Natural killer cell (primary cell): ENCODE measurements around the gene CLEC18B. TPM values are rescaled to one million over a fixed set of nuclear protein-coding genes. Genes with fewer than 3 reads are reported as not detected.
A peak's percentile ranks its signal among the peaks of the same experiment; 100 is the strongest.

Source experiments
- ATAC-seq, 3 donors: fragments of 150-1000 bp in 2 of 3; fragments of 200-7000 bp in 1 of 3; cut with Tn5 transposase; 1 replicate in 1 of 3; 2 replicates in 2 of 3; pipeline ENCODE4 v1.10.0; 2021; ENCODE audit warnings: mild to moderate bottlenecking in 2 of 3, moderate library complexity in 2 of 3
- DNase-seq, 2 donors: peaks; one replicate each; pipeline versions ENCODE4 v3.0.0 to v3.0.0-alpha.2; 2013 to 2021; ENCODE audit warnings: mixed read lengths in 1 of 2
- H3K27ac ChIP-seq: one replicate; pipeline ENCODE4 v1.5.1; 2013; ENCODE audit warnings: mild to moderate bottlenecking, low read length
- H3K27me3 ChIP-seq: one replicate; pipeline ENCODE4 v1.6.1; 2013; ENCODE audit warnings: low read length; ENCODE audit not compliant: control insufficient read depth, insufficient read depth
- H3K36me3 ChIP-seq: one replicate; pipeline ENCODE4 v1.6.1; 2013; ENCODE audit warnings: low read length; ENCODE audit not compliant: control insufficient read depth, insufficient read depth
- H3K4me1 ChIP-seq: one replicate; pipeline ENCODE4 v1.6.1; 2013; ENCODE audit warnings: low read length; ENCODE audit not compliant: control insufficient read depth, insufficient read depth
- H3K4me3 ChIP-seq: one replicate; pipeline ENCODE4 v1.5.1; 2013; ENCODE audit warnings: low read length
- H3K9me3 ChIP-seq: one replicate; pipeline ENCODE4 v1.6.1; 2013; ENCODE audit warnings: low read length; ENCODE audit not compliant: control insufficient read depth, insufficient read depth
- H3K27ac Mint-ChIP-seq, 2 donors: one replicate each; pipeline ENCODE4 v1.8.0; 2022; ENCODE audit warnings: mild to moderate bottlenecking in 2 of 2, mixed read lengths in 2 of 2, moderate library complexity in 1 of 2
- H3K27me3 Mint-ChIP-seq, 2 donors: one replicate each; pipeline ENCODE4 v1.8.0; 2022; ENCODE audit warnings: low read depth in 2 of 2, mixed read lengths in 2 of 2
- H3K36me3 Mint-ChIP-seq: one replicate; pipeline ENCODE4 v1.8.0; 2022; ENCODE audit warnings: mixed read lengths
- H3K4me1 Mint-ChIP-seq, 2 donors: one replicate each; pipeline ENCODE4 v1.8.0; 2022; ENCODE audit warnings: mixed read lengths in 2 of 2
- H3K4me3 Mint-ChIP-seq: one replicate; pipeline ENCODE4 v1.8.0; 2022; ENCODE audit warnings: mild to moderate bottlenecking, moderate library complexity, mixed read lengths
- H3K9me3 Mint-ChIP-seq, 2 donors: one replicate each; pipeline ENCODE4 v1.8.0; 2022; ENCODE audit warnings: mixed read lengths in 2 of 2
- CTCF ChIP-seq: fragments of 200-600 bp; IDR thresholded peaks from one replicate; pipeline ENCODE4 v1.8.0; 2022; ENCODE audit warnings: antibody characterized with exemption
- WGBS: methylation state at CpG from one replicate; pipeline ENCODE4 v1.1.7; 2013; ENCODE audit warnings: missing lambda C conversion rate; ENCODE audit not compliant: insufficient coverage; 5-methylcytosine and 5-hydroxymethylcytosine counted together
- intact Hi-C: fragments of 100-400 bp; cut with micrococcal nuclease; formaldehyde crosslinking; loops from one replicate; pipeline ENCODE4 v1.14.2; 2022
- total RNA-seq, 4 donors: library from RNA; stranded (reverse); fragments of 120-200 nt in 1 of 4; gene quantifications; one replicate each; pipeline versions ENCODE4 v1.2.3 to v1.2.4, GENCODE V29; 2013 to 2022

The CLEC18B gene
- total RNA-seq, 3 donors from 2014 or later (not counting 1 experiment from before 2014, with no cell fraction given) = 0.24 to 1.8 (median 0.30) TPM

GRCh38 chr16:74450967-74451760 is 29.9 kb upstream of the CLEC18B start:
- Mint-ChIP-seq H3K4me3 (no peak overlapping the region), H3K36me3 (peaks cover 28% of the 10 kb centered on the region), H3K27me3 (no peaks in the 10 kb centered on the region), H3K4me1 (peaks cover 0 to 14% of the 10 kb centered on the region in 2 donors), H3K9me3 (no peaks in the 10 kb centered on the region), H3K27ac (no peak overlapping the region)
- Histone ChIP-seq H3K9me3 (no peaks in the 10 kb centered on the region), H3K27ac (no peak overlapping the region), H3K36me3 (peaks cover 47% of the 10 kb centered on the region), H3K27me3 (no peaks in the 10 kb centered on the region), H3K4me1 (peaks cover 5% of the 10 kb centered on the region), H3K4me3 (no peak overlapping the region)
- ATAC-seq = no peak
- intact Hi-C loops = no loop called here
- 96% methylated on average over 19 of the region's 20 CpGs for WGBS
- TF ChIP-seq CTCF = no peak
- no peak for DNase-seq

GRCh38 chr16:74450236-74450635 is 29.0 kb upstream of the CLEC18B start:
- TF ChIP-seq CTCF = no peak
- intact Hi-C loops = no loop called here
- H3K27me3 ChIP-seq = no peaks in the 10 kb centered on the region
- H3K9me3 ChIP-seq = no peaks in the 10 kb centered on the region
- H3K27ac ChIP-seq = no peak overlapping the region
- peaks cover 38% of the 10 kb centered on the region for H3K36me3 ChIP-seq
- Mint-ChIP-seq H3K4me1 (peaks cover 0 to 14% of the 10 kb centered on the region in 2 donors), H3K36me3 (peaks cover 19% of the 10 kb centered on the region), H3K27ac (peak overlapping the region in 1 of 2 donors; percentile 26), H3K9me3 (no peaks in the 10 kb centered on the region), H3K4me3 (no peak overlapping the region), H3K27me3 (no peaks in the 10 kb centered on the region)
- WGBS = 94% methylated on average over 3 of the region's 3 CpGs
- peaks cover 5% of the 10 kb centered on the region for H3K4me1 ChIP-seq
- ATAC-seq = no peak
- no peak for DNase-seq
- H3K4me3 ChIP-seq = no peak overlapping the region

GRCh38 chr16:74449470-74449869 is 28.2 kb upstream of the CLEC18B start:
- Histone ChIP-seq H3K27me3 (no peaks in the 10 kb centered on the region), H3K4me3 (no peak overlapping the region), H3K4me1 (peaks cover 5% of the 10 kb centered on the region), H3K36me3 (peaks cover 35% of the 10 kb centered on the region), H3K9me3 (no peaks in the 10 kb centered on the region), H3K27ac (no peak overlapping the region)
- ATAC-seq (no peak), DNase-seq (no peak)
- peak overlapping the region; percentile 26 to 52 for H3K27ac Mint-ChIP-seq
- no peak for TF ChIP-seq CTCF
- intact Hi-C loops = no loop called here
- H3K4me1 Mint-ChIP-seq = peaks cover 0 to 14% of the 10 kb centered on the region in 2 donors
- WGBS = 98% methylated on average over 5 of the region's 5 CpGs
- H3K4me3 Mint-ChIP-seq = no peak overlapping the region
- H3K27me3 Mint-ChIP-seq = no peaks in the 10 kb centered on the region
- H3K9me3 Mint-ChIP-seq = no peaks in the 10 kb centered on the region
- peaks cover 19% of the 10 kb centered on the region for H3K36me3 Mint-ChIP-seq
